Caco-2 (cell line): Measurements from ENCODE around the gene SIK3. TPM values are rescaled to one million over a fixed set of nuclear protein-coding genes. Genes with fewer than 3 reads are reported as not detected.

ENCODE experiments used
- BruUV-seq: library from RNA; stranded (reverse); fragments of 400-500 nt; replicated peaks from 2 replicates; lab custom pipeline; 2021; lab: Mats Ljungman, UMichigan
- CTCF ChIA-PET: fragments of 300-600 bp; sonication (Branson Sonifier 250); formaldehyde crosslinking; loops from one replicate; lab custom pipeline; 2022; ENCODE audit warnings: antibody characterized with exemption; lab: Charles Lee
- POLR2A ChIA-PET: fragments of 300-600 bp; sonication (Branson Sonifier 250); formaldehyde crosslinking; loops from one replicate; lab custom pipeline; 2022; ENCODE audit warnings: antibody characterized with exemption; lab: Charles Lee
- DNase-seq, 2 experiments: peaks; one replicate each; pipeline versions ENCODE4 v3.0.0 to v3.0.0-alpha.2; 2020 to 2022
- H3K27me3 ChIP-seq: replicated peaks from 2 replicates; pipeline ENCODE4 v1.6.0; 2011; ENCODE audit warnings: low read length; ENCODE audit not compliant: control insufficient read depth, insufficient read depth
- H3K36me3 ChIP-seq: 2 replicates; pipeline ENCODE4 v1.5.1; 2011; ENCODE audit warnings: low read length; ENCODE audit not compliant: control insufficient read depth, insufficient read depth
- H3K4me1 ChIP-seq: fragments of 250-450 bp; sonication (Bioruptor Pico); 2 replicates; pipeline ENCODE4 v1.5.1; 2020; ENCODE audit warnings: mild to moderate bottlenecking
- H3K4me3 ChIP-seq: 2 replicates; pipeline ENCODE4 v1.5.1; 2011; ENCODE audit warnings: low read depth, mild to moderate bottlenecking, control low read depth, low read length
- H3K9me3 ChIP-seq: fragments of 250-450 bp; sonication (Bioruptor Pico); 2 replicates; pipeline ENCODE4 v1.5.1; 2020; ENCODE audit warnings: mild to moderate bottlenecking, moderate library complexity
- H3K27ac Mint-ChIP-seq: one replicate; pipeline ENCODE4 v1.8.0; 2022; ENCODE audit warnings: mixed read lengths; ENCODE audit not compliant: unreplicated experiment
- H3K27me3 Mint-ChIP-seq: one replicate; pipeline ENCODE4 v1.8.0; 2022; ENCODE audit warnings: mixed read lengths; ENCODE audit not compliant: insufficient read depth, unreplicated experiment
- H3K36me3 Mint-ChIP-seq: one replicate; pipeline ENCODE4 v1.8.0; 2022; ENCODE audit warnings: mild to moderate bottlenecking, mixed read lengths; ENCODE audit not compliant: insufficient read depth, unreplicated experiment
- H3K4me1 Mint-ChIP-seq: one replicate; pipeline ENCODE4 v1.8.0; 2022; ENCODE audit warnings: low read depth, mixed read lengths; ENCODE audit not compliant: unreplicated experiment
- H3K4me3 Mint-ChIP-seq: one replicate; pipeline ENCODE4 v1.8.0; 2022; ENCODE audit warnings: mild to moderate bottlenecking, moderate library complexity, mixed read lengths; ENCODE audit not compliant: unreplicated experiment
- H3K9me3 Mint-ChIP-seq: one replicate; pipeline ENCODE4 v1.8.0; 2022; ENCODE audit warnings: mixed read lengths; ENCODE audit not compliant: unreplicated experiment
- intact Hi-C: fragments of 100-400 bp; cut with micrococcal nuclease; formaldehyde crosslinking; loops from one replicate; pipeline ENCODE4 v1.10.0; 2022; ENCODE audit not compliant: unreplicated experiment
- total RNA-seq: library from RNA; stranded (reverse); gene quantifications from 2 replicates; pipeline ENCODE4 v1.2.3, GENCODE V29; 2022
- TF ChIP-seq, protein P1 (sequence below), 2 experiments: fragments of 200-600 bp in 1 of 2; IDR thresholded peaks; 1 replicate in 1 of 2; 2 replicates in 1 of 2; pipeline versions ENCODE4 v1.5.1 to v1.8.0; 2011 to 2022; ENCODE audit warnings: antibody characterized with exemption in 1 of 2, control low read depth in 1 of 2, inconsistent platforms in 1 of 2, low read depth in 1 of 2, low read length in 1 of 2, mild to moderate bottlenecking in 1 of 2, moderate library complexity in 1 of 2; ENCODE audit not compliant: insufficient read depth in 1 of 2, severe bottlenecking in 1 of 2, unreplicated experiment in 1 of 2

The SIK3 gene
- total RNA-seq, 1 experiment from 2014 or later = 65.7 TPM

DNA sequence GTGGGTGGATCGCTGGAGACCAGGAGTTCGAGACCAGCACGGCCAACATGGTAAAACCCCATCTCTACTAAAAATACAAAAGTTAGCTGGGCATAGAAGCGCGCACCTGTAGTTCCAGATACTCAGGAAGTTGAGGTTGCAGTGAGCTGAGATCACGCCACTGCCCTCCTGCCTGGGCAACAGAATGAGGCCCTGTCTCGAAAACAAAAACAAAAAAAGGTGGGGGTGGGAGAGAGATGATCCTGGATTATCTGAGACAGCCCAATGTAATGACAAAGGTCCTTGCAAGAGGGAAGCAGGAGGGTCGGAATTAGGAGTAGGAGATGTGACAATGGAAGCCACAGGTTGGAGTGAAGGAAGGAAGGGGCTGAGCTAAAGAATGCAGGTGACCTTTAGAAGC is 173.2 kb downstream of the SIK3 start:
- POLR2A ChIA-PET = no interaction called here
- intact Hi-C loops = no loop called here
- no peak for DNase-seq

DNA sequence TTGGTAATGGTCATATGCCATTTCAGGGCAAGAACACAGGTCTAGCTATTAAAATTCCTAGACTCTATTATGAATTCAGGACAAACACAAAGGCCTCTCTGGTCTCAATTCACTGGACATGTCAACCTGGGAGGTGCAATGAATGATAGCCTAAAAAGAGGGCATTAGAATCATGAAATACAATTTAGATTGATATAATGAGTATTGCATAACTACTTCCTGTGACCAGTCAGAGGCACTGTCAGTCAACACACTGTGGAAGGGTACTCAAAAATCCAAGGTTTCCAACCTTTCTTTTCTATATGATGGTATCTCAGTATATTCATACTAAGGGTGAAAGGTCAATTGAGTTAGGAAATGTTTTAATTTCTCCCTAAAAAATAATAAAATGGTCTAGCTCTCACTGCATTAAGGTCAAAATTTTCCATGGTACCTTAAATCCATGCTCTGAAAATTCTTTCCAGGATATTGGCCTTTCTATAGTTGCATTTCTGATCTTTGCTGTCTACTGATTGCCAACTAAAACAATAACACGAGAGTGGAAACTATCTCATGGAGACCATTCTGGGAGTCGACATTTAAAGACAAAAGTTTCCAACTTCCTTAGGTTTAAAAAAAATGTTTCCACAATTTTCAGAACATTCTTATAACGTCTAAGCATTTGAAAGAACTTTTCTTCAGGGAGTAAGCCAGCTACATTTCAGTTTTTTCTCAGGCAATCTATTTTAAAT is 179.1 kb downstream of the SIK3 start:
- intact Hi-C loops = no loop called here
- Histone ChIP-seq H3K4me3 (no peak overlapping the region), H3K36me3 (no peaks in the 10 kb centered on the region; the same call in none of the 2 replicates), H3K9me3 (no peaks in the 10 kb centered on the region), H3K4me1 (no peaks in the 10 kb centered on the region), H3K27me3 (no peaks in the 10 kb centered on the region)
- no peaks in the 10 kb centered on the region for H3K4me1 Mint-ChIP-seq
- no peaks in the 10 kb centered on the region for H3K27me3 Mint-ChIP-seq
- no peak overlapping the region for H3K27ac Mint-ChIP-seq
- BruUV-seq = no TSS peak
- no peaks in the 10 kb centered on the region for H3K9me3 Mint-ChIP-seq
- ChIA-PET CTCF (interaction anchor here (1.0 kb wide), 1 partner anchor 10 kb away, joined by 4 read pairs; no protein-coding TSS in a partner anchor), POLR2A (interaction anchor here (0.6 kb wide), 2 partner anchors 25 to 186 kb away, joined by 4 to 7 read pairs; no protein-coding TSS in a partner anchor)
- no peak for DNase-seq
- H3K36me3 Mint-ChIP-seq = peaks cover 9% of the 10 kb centered on the region
- no peak overlapping the region for H3K4me3 Mint-ChIP-seq
- TF ChIP-seq, protein P1, sequence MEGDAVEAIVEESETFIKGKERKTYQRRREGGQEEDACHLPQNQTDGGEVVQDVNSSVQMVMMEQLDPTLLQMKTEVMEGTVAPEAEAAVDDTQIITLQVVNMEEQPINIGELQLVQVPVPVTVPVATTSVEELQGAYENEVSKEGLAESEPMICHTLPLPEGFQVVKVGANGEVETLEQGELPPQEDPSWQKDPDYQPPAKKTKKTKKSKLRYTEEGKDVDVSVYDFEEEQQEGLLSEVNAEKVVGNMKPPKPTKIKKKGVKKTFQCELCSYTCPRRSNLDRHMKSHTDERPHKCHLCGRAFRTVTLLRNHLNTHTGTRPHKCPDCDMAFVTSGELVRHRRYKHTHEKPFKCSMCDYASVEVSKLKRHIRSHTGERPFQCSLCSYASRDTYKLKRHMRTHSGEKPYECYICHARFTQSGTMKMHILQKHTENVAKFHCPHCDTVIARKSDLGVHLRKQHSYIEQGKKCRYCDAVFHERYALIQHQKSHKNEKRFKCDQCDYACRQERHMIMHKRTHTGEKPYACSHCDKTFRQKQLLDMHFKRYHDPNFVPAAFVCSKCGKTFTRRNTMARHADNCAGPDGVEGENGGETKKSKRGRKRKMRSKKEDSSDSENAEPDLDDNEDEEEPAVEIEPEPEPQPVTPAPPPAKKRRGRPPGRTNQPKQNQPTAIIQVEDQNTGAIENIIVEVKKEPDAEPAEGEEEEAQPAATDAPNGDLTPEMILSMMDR (IDR thresholded peaks at IDR 0.05; ENCODE audit: insufficient read depth in 1 of 2, low read depth in 1 of 2, low read length in 1 of 2, severe bottlenecking in 1 of 2, unreplicated experiment in 1 of 2) = peak in 1 of 2 experiments; percentile 3

More for the DNA sequence above, 173.2 kb downstream of the SIK3 start:
- Mint-ChIP-seq H3K9me3 (no peaks in the 10 kb centered on the region), H3K36me3 (peaks cover 23% of the 10 kb centered on the region), H3K4me1 (peaks cover 12% of the 10 kb centered on the region), H3K27ac (peak overlapping the region; percentile 1), H3K27me3 (no peaks in the 10 kb centered on the region), H3K4me3 (no peak overlapping the region)
- peaks cover 13% of the 10 kb centered on the region; the same call in 1 of the 2 replicates for H3K4me1 ChIP-seq
- BruUV-seq = no TSS peak
- CTCF ChIA-PET = interaction anchor here (0.5 to 0.7 kb wide), 3 partner anchors 117 to 184 kb away, joined by 3 to 4 read pairs (median 3); no protein-coding TSS in a partner anchor
- no peaks in the 10 kb centered on the region for H3K27me3 ChIP-seq
- no peak overlapping the region for H3K4me3 ChIP-seq
- TF ChIP-seq, protein P1 (IDR thresholded peaks at IDR 0.05; ENCODE audit: insufficient read depth in 1 of 2, low read depth in 1 of 2, low read length in 1 of 2, severe bottlenecking in 1 of 2, unreplicated experiment in 1 of 2) = no peak
- peaks cover 5% of the 10 kb centered on the region for H3K36me3 ChIP-seq
- no peaks in the 10 kb centered on the region for H3K9me3 ChIP-seq

- Mint-ChIP-seq H3K36me3 (peaks cover 4% of the 10 kb centered on the region), H3K4me3 (no peak overlapping the region), H3K4me1 (no peaks in the 10 kb centered on the region), H3K27ac (no peak overlapping the region), H3K27me3 (no peaks in the 10 kb centered on the region), H3K9me3 (no peaks in the 10 kb centered on the region)
- no peaks in the 10 kb centered on the region; the same call in none of the 2 replicates for H3K36me3 ChIP-seq
- CTCF ChIA-PET = interaction anchor here (0.7 kb wide), 1 partner anchor 189 kb away, joined by 3 read pairs; no protein-coding TSS in a partner anchor
- POLR2A ChIA-PET = interaction anchor here (0.7 kb wide), 1 partner anchor 177 kb away, joined by 4 read pairs; no protein-coding TSS in a partner anchor
- DNase-seq = no peak
- intact Hi-C loops = no loop called here
- no TSS peak for BruUV-seq
- TF ChIP-seq, protein P1 (IDR thresholded peaks at IDR 0.05; ENCODE audit: insufficient read depth in 1 of 2, low read depth in 1 of 2, low read length in 1 of 2, severe bottlenecking in 1 of 2, unreplicated experiment in 1 of 2) = no peak
- no peaks in the 10 kb centered on the region for H3K27me3 ChIP-seq
- H3K4me3 ChIP-seq = no peak overlapping the region
- H3K9me3 ChIP-seq = no peaks in the 10 kb centered on the region
- no peaks in the 10 kb centered on the region for H3K4me1 ChIP-seq
These were observed 180.6 kb downstream of the SIK3 start for GRCh38 chr11:116917632-116918031.
